NCI-H82 treated with DMSO at 0.1 percent for 48 hours (cell line): ENCODE data around the gene KRTAP10-4.

Experiments used
- DNase-seq: peaks from one replicate; lab custom pipeline; 2025; ENCODE audit not compliant: unreplicated experiment; lab: John Stamatoyannopoulos, UW

The KRTAP10-4 gene

DNA sequence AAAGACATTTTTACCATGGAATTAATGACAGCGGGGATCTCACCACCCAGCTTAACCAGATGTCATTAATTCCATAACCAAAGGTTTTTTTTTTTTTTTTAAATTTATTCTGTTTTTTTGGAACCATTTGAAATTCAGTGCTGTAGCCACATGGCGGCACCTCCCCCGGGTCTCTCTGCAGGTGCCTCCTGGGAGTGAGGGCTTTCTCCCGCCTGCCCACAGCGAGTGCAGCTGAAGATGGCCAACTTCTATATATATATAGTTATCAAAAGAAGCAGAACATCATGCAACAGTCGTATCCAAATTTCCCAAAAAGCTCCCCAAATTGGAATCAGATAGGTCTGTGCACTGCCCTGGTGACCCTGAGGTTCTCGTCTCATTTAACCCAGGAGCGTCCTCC lies 41.9 kb downstream of the KRTAP10-4 start:
- no peak for DNase-seq

- DNase-seq: no peak
These were observed 42.5 kb downstream of the KRTAP10-4 start for GRCh38 chr21:44615911-44616590.

DNA sequence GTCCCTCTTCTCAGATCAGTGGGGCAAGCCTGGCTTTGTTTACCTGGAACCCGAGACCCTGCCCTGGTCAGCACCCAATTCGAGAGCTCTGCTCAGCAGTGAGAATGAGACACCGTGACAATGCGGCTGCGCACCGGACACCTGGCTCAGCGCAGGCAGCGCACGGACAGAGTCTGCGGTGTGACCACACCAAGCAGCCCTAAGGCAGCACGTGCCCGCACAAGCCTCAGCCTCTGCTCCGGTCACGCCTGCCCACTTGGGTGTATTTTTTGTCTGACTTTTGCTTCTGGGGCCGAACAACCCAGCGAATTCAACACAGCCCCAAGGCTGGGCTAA lies 43.0 kb downstream of the KRTAP10-4 start:
- no peak for DNase-seq

- no peak for DNase-seq
These were observed 43.6 kb downstream of the KRTAP10-4 start for GRCh38 chr21:44617071-44617501.

- no peak for DNase-seq
These were observed 45.0 kb downstream of the KRTAP10-4 start for GRCh38 chr21:44618504-44618903.

DNA sequence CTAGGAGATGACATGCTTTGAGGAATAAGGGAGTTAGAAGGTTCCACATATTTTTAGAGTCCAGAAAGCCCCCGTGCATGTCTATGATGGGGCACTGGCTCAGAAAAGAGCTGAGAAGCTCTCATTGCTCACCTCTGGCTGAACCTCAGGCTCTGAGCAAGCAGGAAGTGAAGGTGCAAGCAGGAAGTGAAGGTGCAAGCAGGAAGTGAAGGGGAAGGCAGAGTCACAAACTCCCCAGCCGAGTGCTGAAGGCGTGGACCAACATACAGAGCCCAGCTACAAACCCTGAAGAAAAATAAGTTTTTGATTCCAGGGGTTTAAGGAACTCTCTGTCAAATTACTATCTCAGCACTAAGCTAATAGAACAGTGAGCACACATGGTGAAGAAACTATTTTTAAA lies 45.4 kb downstream of the KRTAP10-4 start:
- DNase-seq: no peak

- DNase-seq: no peak
These were observed 46.4 kb downstream of the KRTAP10-4 start for GRCh38 chr21:44619886-44620285.

- DNase-seq: no peak
These were observed 50.0 kb downstream of the KRTAP10-4 start for GRCh38 chr21:44623575-44623974.
